ENCODE measurements around the gene SLC25A1.

SLC25A1 gene

GRCh38 chr22:19130959-19131684 lies 47.4 kb downstream of the SLC25A1 start, which contains the start of gene TSSK2:
TSS of gene TSSK2 (plus strand) at chr22:19131308. CDS start at chr22:19131400, 92 bp downstream.
- no peak for TF ChIP-seq JUND (IDR thresholded peaks at IDR 0.05; ENCODE audit: low read depth)
- in situ Hi-C loops (cut with HindIII; ENCODE audit: low pct_unique_long_range_greater_than_20kb, low sequenced_read_pairs): no loop called here
- no peak for DNase-seq (ENCODE audit: low read depth in 1 of 2, low spot score in 1 of 2)

DNA sequence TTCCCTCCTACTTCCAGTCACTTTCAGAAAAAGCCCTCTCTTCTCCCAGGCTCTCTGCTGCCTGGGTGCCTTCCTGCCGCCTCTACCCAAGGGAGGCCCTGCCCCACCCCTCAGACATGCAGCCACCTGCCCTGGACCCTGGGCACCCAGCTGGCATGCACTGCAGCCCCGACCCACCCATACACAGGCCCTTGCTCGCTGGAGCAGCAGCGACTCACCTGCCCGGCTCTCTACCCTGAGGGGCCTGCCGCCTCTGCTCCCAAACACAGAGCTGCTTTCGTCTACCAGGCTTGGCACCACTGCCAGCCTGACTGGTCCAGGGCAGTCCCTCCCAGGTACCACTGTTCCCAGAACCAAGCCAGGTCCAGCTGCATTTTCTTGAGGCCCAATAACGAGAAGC lies 48.7 kb downstream of the SLC25A1 start:
- TF ChIP-seq JUND (IDR thresholded peaks at IDR 0.05; ENCODE audit: low read depth): no peak
- DNase-seq (ENCODE audit: low read depth in 1 of 2, low spot score in 1 of 2): no peak
- in situ Hi-C loops (cut with HindIII; ENCODE audit: low pct_unique_long_range_greater_than_20kb, low sequenced_read_pairs): no loop called here

- in situ Hi-C loops (cut with HindIII; ENCODE audit: low pct_unique_long_range_greater_than_20kb, low sequenced_read_pairs): no loop called here
- DNase-seq (ENCODE audit: low read depth in 1 of 2, low spot score in 1 of 2): no peak
- no peak for TF ChIP-seq JUND (IDR thresholded peaks at IDR 0.05; ENCODE audit: low read depth)
Observed at GRCh38 chr22:19128946-19129727, 49.4 kb downstream of the SLC25A1 start.

DNA sequence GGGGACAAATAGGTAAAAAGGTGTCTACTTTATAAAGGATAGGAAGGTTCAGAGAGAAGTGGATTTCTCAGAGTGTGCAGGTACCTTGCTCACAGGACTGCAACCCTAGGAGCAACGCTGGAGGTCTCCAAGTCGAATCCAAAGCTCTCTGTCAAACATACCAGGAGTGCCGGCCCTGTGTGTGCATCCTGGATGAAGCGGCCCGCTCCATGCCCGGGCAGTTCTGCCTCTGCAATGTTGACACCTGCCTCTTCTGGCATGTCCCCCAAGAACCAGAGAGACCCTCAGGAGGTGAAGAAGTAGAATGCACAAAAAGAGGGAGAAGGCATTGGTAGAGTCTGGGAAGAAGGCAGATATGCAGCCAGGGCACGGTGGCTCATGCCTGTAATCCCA lies 50.5 kb downstream of the SLC25A1 start:
- no peak for DNase-seq (ENCODE audit: low read depth in 1 of 2, low spot score in 1 of 2)
- in situ Hi-C loops (cut with HindIII; ENCODE audit: low pct_unique_long_range_greater_than_20kb, low sequenced_read_pairs): no loop called here
- TF ChIP-seq JUND (IDR thresholded peaks at IDR 0.05; ENCODE audit: low read depth): no peak

GRCh38 chr22:19127329-19128008 lies 51.1 kb downstream of the SLC25A1 start:
- no peak for DNase-seq (ENCODE audit: low read depth in 1 of 2, low spot score in 1 of 2)
- in situ Hi-C loops (cut with HindIII; ENCODE audit: low pct_unique_long_range_greater_than_20kb, low sequenced_read_pairs): no loop called here
- no peak for TF ChIP-seq JUND (IDR thresholded peaks at IDR 0.05; ENCODE audit: low read depth)

GRCh38 chr22:19126309-19127273 lies 51.9 kb downstream of the SLC25A1 start:
- TF ChIP-seq JUND (IDR thresholded peaks at IDR 0.05; ENCODE audit: low read depth): no peak
- DNase-seq (ENCODE audit: low read depth in 1 of 2, low spot score in 1 of 2): no peak
- in situ Hi-C loops (cut with HindIII; ENCODE audit: low pct_unique_long_range_greater_than_20kb, low sequenced_read_pairs): no loop called here

All from T47D (cell line).